KBM-7 (cell line): ENCODE measurements around the gene GAS6.
"Not testable (repeated sequence)": the region's sequence is repeated elsewhere in the genome, so short reads cannot be mapped to it uniquely, and the experiment has no call there.

Experiments
- DNase-seq: peaks from one replicate; pipeline ENCODE4 v3.0.0-alpha.2; 2015
- in situ Hi-C: fragments of 300-500 bp; cut with MboI; formaldehyde crosslinking; loops from 2 replicates; pipeline ENCODE4 v1.14.3; 2020; ENCODE audit warnings: low sequenced_read_pairs, low pct_unique_long_range_greater_than_20kb, mixed read lengths

Gene GAS6

DNA sequence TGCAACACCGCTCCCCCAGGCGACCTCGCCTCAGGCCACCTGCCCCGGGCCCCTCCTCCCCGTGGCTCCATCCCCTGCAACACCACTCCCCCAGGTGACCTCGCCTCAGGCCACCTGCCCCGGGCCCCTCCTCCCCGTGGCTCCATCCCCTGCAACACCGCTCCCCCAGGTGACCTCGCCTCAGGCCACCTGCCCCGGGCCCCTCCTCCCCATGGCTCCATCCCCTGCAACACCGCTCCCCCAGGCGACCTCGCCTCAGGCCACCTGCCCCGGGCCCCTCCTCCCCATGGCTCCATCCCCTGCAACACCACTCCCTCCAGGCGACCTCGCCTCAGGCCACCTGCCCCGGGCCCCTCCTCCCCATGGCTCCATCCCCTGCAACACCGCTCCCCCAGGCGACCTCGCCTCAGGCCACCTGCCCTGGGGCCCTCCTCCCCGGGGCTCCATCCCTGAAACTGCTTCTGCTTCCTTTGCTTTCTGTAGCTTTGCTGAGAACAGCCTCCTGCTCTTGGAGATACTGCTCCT lies 33.4 kb downstream of the GAS6 start:
- DNase-seq, in situ Hi-C loops: not testable (repeated sequence)

DNA sequence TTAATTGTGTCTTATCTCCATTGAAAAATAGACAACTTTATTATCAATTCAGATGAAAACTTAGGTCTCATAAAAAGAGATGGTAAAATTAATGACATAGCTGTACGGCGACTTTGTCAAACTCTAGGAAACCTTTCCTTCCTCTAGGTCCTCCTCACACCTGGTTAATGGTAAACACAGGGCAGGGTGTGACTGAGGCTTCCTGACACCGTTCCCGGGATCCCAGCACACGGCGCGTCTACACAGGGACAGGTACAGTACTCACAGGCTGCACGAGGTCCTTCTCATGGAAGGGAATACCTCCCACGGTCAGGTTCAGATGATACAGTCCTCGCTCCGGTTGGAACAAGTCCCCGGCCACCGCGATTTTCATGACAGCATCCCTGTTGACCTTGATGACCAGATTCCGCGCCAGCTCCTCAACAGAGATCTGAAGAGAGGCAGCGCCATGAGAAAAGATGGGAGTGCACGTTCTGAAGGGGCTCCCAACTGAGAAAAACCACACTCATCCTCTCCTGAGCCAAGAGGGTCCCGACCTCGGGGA lies 35.5 kb downstream of the GAS6 start:
- in situ Hi-C loops = no loop called here
- no peak for DNase-seq

GRCh38 chr13:113827021-113827420 lies 36.9 kb downstream of the GAS6 start:
- in situ Hi-C loops = no loop called here
- DNase-seq = no peak

- DNase-seq, in situ Hi-C loops: not testable (repeated sequence)
Observed at GRCh38 chr13:113826446-113826845, 37.4 kb downstream of the GAS6 start.

GRCh38 chr13:113825841-113826240 lies 38.0 kb downstream of the GAS6 start:
- no peak for DNase-seq
- in situ Hi-C loops = no loop called here

DNA sequence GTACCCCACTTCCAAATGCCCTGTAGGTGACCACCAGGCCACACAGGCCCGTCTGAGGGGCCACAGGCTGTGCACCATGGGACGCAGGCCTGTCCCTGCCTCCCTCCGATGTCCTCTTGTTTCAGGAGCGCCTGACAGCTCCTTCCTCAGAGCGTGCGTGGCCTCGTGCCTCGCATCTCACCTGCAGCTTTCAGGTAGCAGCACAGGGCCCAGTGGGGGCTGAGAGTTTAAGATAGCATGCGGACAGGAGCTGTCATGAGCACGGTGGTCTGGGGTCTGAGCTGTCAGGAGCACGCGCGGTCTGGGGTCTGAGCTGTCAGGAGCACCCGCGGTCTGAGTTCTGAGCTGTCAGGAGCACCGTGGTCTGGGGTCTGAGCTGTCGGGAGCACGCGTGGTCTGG lies 40.1 kb downstream of the GAS6 start:
- no peak for DNase-seq
- in situ Hi-C loops = no loop called here

DNA sequence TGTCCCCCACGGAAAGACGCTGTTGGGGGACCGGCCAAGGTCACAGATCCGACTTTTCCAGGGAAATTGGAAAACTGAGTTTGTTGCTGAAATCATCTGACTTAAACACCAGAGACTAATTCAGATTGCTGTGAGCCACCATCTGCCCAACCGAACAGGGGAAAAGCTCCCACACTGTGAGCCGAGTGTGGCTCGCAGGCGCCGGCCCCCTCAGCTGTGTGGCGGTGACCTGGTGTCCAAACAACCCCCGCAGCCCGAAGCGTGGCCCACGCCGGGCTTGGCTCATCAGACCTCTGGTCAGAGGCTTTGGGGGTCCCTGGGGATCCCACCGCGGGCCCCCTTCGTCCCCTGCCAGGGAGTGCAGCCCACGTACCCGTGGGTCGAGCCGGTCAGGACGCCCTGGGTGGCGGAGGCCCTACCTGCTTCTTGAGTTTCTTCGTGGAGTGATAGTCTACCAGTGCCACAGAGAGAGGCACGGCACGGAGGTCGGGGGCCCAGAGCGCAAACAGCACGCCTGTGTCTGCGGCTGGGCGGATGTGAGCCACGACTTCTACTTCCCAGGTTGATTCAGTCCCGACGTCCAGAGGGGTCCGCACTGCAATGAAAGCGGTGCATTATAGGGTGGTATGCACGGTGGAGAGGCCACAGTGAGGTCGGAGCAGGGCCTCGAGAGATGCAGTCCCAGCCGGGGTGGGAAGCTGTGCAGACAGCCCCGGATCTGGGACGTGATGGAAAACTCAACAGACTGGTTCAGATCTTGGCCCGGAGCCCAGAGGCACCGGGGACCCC lies 40.7 kb downstream of the GAS6 start:
- DNase-seq = no peak
- in situ Hi-C loops = no loop called here

DNA sequence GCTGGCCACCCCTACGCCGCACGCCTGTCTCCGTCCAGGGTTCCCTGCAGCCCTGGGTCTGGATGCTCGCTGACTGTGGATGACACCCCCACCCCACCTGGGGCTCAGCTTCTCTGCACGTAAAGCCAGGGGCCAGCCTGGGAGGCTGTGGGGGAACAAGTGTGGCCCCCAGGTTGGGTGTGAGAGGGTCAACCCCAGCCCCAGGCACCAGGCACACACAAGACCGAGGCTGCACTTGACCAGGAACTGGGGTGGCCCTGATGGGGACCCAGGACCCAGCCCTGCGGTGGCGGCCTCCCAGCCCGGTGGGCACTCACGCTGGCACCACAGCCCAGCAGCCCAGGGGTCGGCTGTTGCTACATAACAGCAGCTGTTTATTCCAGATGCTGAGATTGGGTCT lies 41.6 kb downstream of the GAS6 start:
- DNase-seq = no peak
- in situ Hi-C loops = no loop called here

- in situ Hi-C loops = no loop called here
- no peak for DNase-seq
Observed at GRCh38 chr13:113821847-113822246, 42.0 kb downstream of the GAS6 start.

DNA sequence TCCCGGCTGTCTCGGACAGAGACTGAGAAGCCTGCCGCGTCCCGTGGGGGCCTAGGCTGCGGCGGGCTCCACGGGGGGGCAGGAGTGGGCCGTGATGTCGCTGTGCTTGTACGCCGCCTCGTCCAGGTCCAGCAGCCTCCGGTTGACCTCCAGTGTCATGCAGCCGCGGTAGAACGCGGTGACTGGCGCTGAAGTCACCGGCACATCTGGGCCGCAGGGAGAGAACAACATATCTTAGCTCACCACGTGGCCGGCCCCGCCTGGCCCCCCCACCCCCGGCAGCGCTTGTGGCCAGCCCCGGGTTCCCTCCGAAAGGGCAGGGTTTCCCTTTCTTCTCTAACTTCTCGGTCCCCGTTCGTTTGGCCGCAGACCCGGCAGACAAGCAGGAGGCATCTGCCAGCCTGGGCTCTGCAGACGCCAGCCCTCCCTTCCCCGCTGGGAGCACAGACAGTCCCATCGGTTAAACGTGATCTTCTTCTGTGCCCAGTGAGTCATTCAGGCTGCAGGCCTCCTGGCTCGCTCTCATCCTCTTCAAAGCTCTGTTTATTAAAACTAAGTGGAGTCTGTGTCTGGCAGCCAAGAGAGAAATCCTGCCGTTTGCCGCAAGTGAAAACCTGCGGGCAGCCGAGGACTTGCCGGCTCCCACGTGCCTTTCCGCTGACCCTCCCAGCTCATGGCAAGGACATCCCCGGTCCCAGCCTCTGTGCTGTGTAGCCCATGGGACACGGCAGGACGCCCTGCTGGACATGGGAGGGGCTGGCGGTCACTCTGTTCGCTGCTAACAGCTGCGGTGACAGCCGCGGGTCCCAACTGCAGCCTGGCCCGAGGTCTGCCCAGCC lies 42.8 kb downstream of the GAS6 start:
- no peak for DNase-seq
- in situ Hi-C loops = no loop called here

DNA sequence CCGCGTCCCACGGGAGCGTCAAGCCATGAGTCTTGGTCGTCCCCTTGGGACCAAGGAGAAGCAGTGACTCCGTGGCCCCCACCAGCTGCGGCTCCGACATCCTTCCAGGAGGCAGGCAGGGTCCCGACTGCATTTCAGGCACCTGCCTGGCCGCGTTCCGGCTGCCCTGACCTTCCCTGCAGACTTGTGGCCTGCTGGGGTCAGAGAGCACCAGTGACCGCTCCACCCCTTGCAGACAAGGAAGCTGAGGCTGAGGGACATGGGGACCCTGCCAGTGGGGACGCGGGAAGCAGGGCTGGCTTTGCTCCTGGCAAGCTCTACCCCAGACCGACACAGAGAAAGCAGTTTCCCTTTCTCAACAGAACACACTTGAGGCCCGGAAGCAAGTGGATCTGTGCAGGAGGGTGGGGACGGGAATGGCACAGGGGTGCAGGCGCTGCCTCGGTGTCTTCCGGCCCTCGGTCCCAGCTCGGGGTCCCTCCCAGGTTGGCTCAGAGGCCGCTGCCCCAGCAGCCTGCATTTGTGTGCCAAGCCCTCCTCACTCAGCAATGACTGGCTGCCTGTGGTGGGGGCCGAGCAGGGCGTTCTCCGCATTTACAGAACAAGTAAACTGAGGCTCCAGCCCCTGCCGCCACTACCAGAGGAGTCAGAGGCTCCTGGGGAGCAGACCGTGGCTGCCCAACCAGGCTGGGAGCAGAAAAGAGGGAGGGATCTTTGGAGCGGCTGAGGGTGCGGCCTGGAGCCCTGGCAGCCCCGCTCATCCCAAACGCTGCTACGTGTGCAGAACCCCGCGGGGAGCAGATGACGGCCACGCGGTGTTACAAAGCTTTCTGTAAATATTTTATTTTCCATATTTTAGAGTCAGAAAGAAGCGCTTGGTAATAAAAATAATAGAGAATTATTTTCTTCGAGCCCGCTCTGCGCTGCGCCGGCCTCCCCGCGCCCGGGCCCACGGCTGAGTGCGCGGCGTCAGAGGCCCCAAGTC lies 43.9 kb downstream of the GAS6 start:
- in situ Hi-C loops = no loop called here
- no peak for DNase-seq

DNA sequence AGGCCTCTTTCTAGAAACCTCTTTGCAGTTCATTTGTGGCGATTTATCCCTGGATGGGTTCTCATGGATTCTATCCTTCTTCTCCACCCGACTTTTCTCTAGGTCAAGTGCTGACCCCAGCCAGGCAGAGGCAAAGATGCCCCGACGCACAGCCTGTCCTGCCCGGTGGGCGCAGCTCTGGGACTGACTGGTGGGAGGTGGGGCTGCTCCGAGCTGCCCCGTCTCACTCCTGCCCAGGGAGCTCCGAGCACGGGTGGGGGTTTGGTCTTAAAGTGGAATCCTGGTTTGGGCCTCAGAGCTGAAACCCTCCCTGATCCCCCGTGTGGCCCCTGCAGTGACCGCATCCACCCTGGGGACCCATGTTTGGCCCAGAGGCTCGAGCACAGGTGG lies 44.5 kb downstream of the GAS6 start:
- DNase-seq = no peak
- in situ Hi-C loops = no loop called here

DNA sequence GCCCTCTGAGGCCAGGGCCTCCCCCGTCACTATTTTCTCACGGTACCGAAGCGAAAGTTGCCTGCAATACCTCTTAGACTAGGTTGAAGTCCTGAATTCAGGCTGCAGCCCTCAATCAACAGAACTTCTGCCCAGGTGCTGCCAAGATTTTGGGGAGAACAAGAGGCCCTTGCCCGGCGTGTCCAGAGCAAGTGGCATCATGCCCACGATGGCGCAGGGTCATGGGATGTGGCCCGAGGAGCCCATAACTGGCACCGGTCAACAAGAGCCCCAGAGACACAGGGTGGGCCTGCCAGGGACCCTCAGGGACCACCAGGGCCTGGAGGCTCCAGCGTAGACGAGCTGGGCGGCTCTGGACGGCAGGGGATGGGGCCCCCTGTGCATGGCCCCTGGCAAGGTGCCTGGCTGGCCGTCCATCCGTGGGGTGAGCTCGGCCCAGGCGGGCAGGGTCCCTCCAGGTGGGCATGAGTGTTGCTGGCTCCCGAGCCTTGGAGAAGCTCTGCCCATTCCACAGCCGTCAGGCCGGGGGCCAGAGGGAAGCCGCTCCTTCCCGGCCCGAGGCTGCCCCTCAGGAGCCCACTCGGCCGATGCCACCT lies 45.1 kb downstream of the GAS6 start:
- DNase-seq = no peak
- in situ Hi-C loops = no loop called here

GRCh38 chr13:113817860-113818691 lies 45.8 kb downstream of the GAS6 start:
- no peak for DNase-seq
- in situ Hi-C loops = no loop called here

DNA sequence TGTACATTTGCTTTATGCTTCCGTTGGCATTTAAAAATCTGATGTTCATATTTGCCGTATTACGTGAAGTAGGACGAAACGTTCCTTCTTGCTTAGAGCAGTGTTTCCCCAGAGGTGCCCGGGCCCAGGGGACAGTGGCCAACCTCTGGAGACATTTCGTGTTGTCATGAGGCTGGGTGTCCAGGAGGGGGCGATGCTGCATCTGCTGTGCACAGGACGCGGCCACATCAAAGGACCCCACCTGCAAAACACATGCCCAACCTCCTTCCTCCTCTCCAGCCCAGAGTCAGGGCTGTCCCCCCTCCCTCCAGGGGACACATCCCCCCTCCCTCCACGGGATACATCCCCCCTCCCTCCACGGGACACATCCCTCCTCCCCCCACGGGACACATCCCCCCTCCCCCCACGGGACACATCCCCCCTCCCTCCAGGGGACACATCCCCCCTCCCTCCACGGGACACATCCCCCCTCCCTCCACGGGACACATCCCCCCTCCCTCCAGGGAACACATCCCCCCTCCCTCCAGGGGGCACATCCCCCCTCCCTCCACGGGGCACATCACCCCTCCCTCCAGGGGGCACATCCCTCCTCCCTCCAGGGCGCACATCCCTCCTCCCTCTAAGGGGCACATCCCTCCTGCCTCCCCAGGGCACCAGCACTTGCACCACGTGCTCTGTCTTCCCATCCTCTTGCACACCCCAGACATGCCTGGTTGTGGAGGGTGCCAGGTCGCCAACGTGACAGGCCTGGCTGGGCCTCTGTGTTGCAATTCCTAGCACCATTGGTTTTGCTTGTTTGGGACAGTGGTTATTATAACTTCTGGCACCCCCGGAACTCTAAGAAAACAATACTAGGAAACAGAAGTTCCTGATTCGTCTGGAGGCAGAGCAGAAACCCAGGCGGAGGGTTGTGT lies 46.7 kb downstream of the GAS6 start:
- in situ Hi-C loops = no loop called here
- peak; percentile 48 for DNase-seq

DNA sequence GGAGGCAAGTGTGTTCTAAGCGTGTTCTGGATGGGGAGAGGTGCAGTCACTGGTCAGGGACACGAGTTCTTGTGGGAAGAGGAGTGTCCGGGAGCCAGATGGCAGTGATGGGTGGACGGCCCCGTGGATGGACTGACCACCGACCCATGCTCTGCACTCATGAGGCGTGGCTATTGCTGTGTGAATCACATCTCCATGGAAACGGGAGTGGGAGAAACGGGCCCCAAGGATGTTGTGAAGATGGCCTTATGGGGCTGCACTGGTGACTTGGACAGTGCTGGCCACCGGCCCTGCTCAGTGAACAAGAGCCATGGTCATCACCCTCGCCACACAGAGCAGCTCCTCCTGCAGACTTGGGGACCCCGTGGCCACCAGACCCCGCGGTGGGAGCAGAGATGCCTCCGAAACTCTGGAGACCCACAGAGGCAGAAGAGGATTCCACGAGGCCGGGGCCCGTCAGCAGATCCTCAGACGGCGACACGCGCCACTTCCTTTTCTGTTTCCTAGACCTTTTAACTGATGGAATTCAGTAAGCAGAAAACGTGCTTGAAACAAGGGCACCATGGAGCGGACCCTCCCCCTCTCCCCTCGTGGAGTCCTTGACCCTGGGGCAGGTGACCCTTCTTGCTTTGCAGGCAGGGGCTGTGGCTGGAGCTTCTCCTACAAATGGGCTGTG lies 47.5 kb downstream of the GAS6 start:
- in situ Hi-C loops = no loop called here

More for the DNA sequence above, 47.5 kb downstream of the GAS6 start:
- no peak for DNase-seq
